ENCODE results near the gene DPH5. TPM values are rescaled to one million over a fixed set of nuclear protein-coding genes. Genes with fewer than 3 reads are reported as not detected.
A peak's percentile ranks its signal among the peaks of the same experiment; 100 is the strongest.

The DPH5 gene
- total RNA-seq, 1 donor from 2014 or later: 37.5 TPM

DNA sequence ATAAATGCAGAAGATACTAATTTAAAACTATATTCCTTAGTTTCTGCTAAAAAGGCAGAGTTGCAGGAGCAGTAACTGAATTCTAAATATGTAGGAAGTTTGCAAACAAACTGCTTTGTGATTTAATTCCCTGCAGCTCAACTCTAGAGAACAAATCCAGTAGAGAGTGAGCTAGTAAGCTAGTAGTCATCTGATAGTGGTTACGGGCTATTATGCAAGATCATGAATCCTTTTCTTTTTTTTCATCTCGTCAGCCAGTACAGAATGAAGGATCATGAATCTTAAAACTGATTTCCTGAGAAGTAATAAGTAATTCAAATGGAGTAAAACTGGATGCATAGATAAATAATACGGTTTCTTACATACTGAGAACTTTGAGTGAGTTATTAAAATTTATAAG is 3.3 kb downstream of the DPH5 start:
- intact Hi-C loops (cut with micrococcal nuclease): loop anchor here (10.0 kb wide), 2 partner anchors 333 to 567 kb away; no protein-coding TSS in a partner anchor
- H3K4me3 Mint-ChIP-seq: no peak overlapping the region
- H3K36me3 Mint-ChIP-seq (ENCODE audit: low read depth): peaks cover 59% of the 10 kb centered on the region
- H3K9me3 Mint-ChIP-seq: peaks cover 4% of the 10 kb centered on the region
- H3K27ac Mint-ChIP-seq: no peak overlapping the region
- no peak for DNase-seq
- H3K4me1 Mint-ChIP-seq: peaks cover 30% of the 10 kb centered on the region
- no peaks in the 10 kb centered on the region for H3K27me3 Mint-ChIP-seq

DNA sequence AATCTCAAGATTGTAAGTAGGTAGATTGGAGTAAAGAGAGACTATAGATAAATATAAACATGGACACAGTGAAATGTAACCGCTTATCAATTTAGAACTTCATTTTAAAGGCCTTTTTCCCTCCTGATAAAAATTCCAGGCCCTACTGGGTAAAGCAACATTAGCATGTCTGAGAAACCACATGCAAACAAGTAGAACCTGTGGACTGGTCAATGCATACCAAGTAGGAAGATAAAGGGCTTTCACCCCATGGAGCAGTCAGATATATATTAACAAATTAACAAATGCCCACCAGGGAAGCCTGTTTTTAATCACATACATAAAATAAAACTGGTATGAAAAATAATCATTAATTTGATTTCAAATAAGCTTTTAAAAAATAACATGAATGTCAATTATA is 8.1 kb downstream of the DPH5 start:
- Mint-ChIP-seq H3K27me3 (no peaks in the 10 kb centered on the region), H3K4me3 (no peak overlapping the region), H3K36me3 (ENCODE audit: low read depth) (peaks cover 69% of the 10 kb centered on the region), H3K9me3 (peaks cover 9% of the 10 kb centered on the region), H3K4me1 (peaks cover 16% of the 10 kb centered on the region), H3K27ac (no peak overlapping the region)
- no peak for DNase-seq
- intact Hi-C loops (cut with micrococcal nuclease): no loop called here

DNA sequence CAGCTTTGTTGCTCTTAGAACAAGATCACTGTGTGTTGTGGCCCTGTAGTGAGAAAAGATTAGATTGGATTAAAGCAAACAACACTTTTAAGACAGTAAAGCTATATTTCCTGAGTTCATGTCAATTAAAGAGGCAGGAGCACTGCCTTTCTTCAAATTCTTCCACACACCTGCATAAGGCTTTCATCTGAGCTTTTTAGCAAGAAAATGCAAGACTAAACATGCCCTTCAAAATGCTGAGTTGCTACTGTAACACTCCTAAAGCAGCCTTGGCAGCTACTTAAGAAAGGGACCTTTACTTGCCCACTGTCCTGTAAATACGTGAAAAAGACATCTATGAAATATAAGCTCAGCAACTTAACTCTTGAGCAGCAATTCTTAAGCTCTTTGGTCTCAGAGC is 11.8 kb downstream of the DPH5 start:
- H3K36me3 Mint-ChIP-seq (ENCODE audit: low read depth): peaks cover 67% of the 10 kb centered on the region

DNA sequence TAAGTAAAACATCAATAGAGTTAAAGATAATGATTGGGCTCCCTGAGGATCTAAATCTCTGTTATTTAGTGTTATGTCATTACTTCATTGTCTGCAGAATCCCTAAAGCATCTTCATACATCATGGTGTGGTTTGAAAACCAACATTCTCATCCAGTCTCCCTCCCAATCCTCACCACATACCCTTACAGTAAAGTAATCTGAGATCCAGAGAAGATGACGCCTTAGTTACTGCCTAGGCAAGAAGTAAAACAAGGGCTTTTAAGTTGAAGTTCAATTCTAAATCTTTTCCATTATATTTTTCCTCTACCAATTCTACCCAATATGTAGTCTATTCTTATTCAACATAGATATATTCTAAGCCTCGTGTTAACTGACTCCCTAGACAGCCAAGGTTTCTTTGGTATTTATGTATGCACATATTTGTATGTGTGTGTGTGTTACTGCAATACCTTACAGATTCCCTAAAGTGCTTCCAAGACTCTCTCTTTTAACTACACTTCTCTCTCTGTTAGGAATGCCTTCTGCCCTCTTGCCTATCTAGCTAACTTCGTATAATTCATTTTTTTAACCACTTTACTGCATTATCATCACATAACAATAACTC is 17.3 kb downstream of the DPH5 start:
- H3K4me3 Mint-ChIP-seq: no peak overlapping the region
- DNase-seq: no peak
- H3K4me1 Mint-ChIP-seq: peaks cover 33% of the 10 kb centered on the region
- H3K36me3 Mint-ChIP-seq (ENCODE audit: low read depth): peaks cover 57% of the 10 kb centered on the region
- peaks cover 10% of the 10 kb centered on the region for H3K9me3 Mint-ChIP-seq
- H3K27ac Mint-ChIP-seq: no peak overlapping the region
- no peaks in the 10 kb centered on the region for H3K27me3 Mint-ChIP-seq
- intact Hi-C loops (cut with micrococcal nuclease): loop anchor here (5.0 kb wide), 4 partner anchors 81 to 229 kb away; partner anchors contain the start of gene S1PR1

More for the DNA sequence above, 11.8 kb downstream of the DPH5 start:
- Mint-ChIP-seq H3K4me1 (peaks cover 9% of the 10 kb centered on the region), H3K4me3 (no peak overlapping the region), H3K27me3 (no peaks in the 10 kb centered on the region), H3K27ac (no peak overlapping the region), H3K9me3 (peaks cover 12% of the 10 kb centered on the region)
- DNase-seq: no peak
- intact Hi-C loops (cut with micrococcal nuclease): no loop called here

DNA sequence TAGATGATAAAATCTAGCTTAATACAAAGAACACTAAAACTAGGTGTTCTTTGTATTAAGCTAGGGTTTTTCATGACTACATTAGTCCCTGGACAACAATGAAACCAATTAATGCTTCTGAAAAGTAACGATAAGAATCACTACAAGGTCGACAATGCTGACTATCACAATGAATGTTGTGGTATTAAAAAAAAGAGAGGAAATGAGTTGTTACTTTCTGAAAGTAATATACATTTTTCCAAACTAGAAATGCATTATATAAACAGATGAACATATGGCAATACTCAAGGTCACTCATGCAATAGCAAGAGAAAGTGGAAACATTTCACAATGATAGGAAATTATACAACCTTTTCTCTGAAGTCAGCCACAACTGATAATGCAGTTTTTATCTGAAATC is 19.0 kb downstream of the DPH5 start:
- H3K4me3 Mint-ChIP-seq: no peak overlapping the region
- no peaks in the 10 kb centered on the region for H3K27me3 Mint-ChIP-seq
- H3K27ac Mint-ChIP-seq: no peak overlapping the region
- H3K4me1 Mint-ChIP-seq: peaks cover 35% of the 10 kb centered on the region
- no peak for DNase-seq
- peaks cover 10% of the 10 kb centered on the region for H3K9me3 Mint-ChIP-seq
- peaks cover 49% of the 10 kb centered on the region for H3K36me3 Mint-ChIP-seq (ENCODE audit: low read depth)
- intact Hi-C loops (cut with micrococcal nuclease): loop anchor here (1.0 to 5.0 kb wide), 7 partner anchors 65 to 285 kb away; partner anchors contain the start of gene S1PR1

DNA sequence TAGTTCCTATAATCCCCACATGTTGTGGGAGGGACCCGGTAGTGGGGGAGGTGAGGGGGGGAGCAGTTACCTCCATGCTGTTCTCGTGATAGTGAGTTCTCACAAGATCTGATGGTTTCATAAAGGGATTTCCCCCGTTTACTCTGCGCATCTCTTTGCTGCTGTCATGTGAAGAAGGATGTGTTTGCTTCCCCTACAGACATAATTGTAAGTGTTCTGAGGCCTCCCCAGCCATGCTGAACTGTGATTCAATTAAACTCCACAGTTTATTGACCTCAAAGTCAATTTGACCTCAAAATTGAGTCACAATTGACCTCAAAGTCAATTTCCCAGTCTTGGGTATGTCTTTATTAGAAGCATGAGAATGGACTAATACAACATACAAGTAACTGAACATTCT is 19.7 kb downstream of the DPH5 start:
- Mint-ChIP-seq H3K36me3 (ENCODE audit: low read depth) (peaks cover 51% of the 10 kb centered on the region), H3K27ac (no peak overlapping the region), H3K27me3 (no peaks in the 10 kb centered on the region), H3K4me3 (no peak overlapping the region), H3K4me1 (peaks cover 35% of the 10 kb centered on the region), H3K9me3 (peaks cover 10% of the 10 kb centered on the region)
- no peak for DNase-seq
- intact Hi-C loops (cut with micrococcal nuclease): loop anchor here (1.0 to 5.0 kb wide), 7 partner anchors 65 to 285 kb away; partner anchors contain the start of gene S1PR1

DNA sequence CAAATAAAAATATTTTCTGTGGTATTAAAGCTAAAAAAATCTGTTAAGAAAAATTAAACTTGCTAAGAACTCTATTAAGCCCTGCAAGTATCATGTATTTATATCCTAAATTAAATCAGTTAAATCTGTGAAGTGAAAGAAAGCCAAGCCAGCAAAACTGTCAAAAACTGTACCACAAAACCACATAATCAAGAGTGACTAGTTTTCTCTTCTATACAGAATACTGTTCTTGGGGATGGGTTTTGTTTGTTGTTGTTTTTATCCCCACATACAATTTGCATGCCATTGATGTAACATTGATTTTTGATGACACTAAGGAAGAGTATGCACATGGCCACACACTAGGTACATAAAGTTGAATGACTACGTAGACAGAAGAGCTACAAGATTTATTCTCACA is 20.4 kb downstream of the DPH5 start:
- Mint-ChIP-seq H3K27me3 (no peaks in the 10 kb centered on the region), H3K4me1 (peaks cover 33% of the 10 kb centered on the region), H3K36me3 (ENCODE audit: low read depth) (peaks cover 51% of the 10 kb centered on the region), H3K9me3 (peaks cover 10% of the 10 kb centered on the region), H3K4me3 (peak overlapping the region; percentile 4), H3K27ac (no peak overlapping the region)
- intact Hi-C loops (cut with micrococcal nuclease): loop anchor here (5.0 kb wide), 4 partner anchors 78 to 232 kb away; partner anchors contain the start of gene S1PR1
- DNase-seq: no peak

DNA sequence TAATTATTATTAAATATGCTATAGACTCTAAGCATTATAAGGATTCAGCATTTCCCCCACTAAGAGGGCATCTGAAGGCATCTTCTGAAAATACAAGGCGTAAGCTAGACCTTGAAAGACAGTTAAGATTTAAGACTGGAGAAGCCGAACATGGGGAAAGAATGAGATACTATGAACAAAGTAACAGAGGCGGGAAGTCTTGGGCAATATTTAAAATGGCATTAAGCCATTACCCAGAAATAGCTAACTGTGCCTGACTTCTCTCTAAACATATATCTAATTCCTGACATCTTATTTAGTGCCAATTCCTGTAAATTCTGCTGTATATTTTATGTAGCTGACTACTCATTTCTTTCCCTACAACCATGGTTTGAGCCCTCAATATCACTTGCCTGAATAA is 20.9 kb downstream of the DPH5 start:
- intact Hi-C loops (cut with micrococcal nuclease): loop anchor here (5.0 kb wide), 4 partner anchors 77 to 233 kb away; partner anchors contain the start of gene S1PR1
- Mint-ChIP-seq H3K4me3 (no peak overlapping the region), H3K9me3 (peaks cover 10% of the 10 kb centered on the region), H3K27me3 (no peaks in the 10 kb centered on the region), H3K27ac (no peak overlapping the region), H3K4me1 (peaks cover 33% of the 10 kb centered on the region), H3K36me3 (ENCODE audit: low read depth) (peaks cover 50% of the 10 kb centered on the region)
- no peak for DNase-seq

DNA sequence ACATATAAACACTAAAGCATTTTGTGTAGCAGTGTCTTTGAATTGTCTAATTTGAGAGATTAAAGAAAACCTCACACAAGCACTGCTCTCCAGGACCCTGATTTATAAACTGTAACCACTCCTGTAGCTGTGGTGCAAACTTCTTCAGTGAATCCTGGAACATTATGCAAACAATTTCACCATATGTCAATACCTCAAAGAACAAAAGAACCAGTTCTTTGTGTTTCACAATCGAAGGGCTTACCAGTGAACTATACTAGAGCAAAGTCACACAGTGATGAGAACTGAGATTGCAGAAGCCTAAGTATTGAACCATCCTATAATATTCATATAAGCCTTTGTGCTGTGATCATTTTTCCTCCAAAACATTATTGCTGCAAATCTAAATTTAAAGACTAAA is 21.5 kb downstream of the DPH5 start:
- Mint-ChIP-seq H3K9me3 (peaks cover 10% of the 10 kb centered on the region), H3K27me3 (no peaks in the 10 kb centered on the region), H3K4me1 (peaks cover 33% of the 10 kb centered on the region), H3K27ac (no peak overlapping the region), H3K4me3 (no peak overlapping the region), H3K36me3 (ENCODE audit: low read depth) (peaks cover 46% of the 10 kb centered on the region)
- intact Hi-C loops (cut with micrococcal nuclease): no loop called here
- DNase-seq: no peak

DNA sequence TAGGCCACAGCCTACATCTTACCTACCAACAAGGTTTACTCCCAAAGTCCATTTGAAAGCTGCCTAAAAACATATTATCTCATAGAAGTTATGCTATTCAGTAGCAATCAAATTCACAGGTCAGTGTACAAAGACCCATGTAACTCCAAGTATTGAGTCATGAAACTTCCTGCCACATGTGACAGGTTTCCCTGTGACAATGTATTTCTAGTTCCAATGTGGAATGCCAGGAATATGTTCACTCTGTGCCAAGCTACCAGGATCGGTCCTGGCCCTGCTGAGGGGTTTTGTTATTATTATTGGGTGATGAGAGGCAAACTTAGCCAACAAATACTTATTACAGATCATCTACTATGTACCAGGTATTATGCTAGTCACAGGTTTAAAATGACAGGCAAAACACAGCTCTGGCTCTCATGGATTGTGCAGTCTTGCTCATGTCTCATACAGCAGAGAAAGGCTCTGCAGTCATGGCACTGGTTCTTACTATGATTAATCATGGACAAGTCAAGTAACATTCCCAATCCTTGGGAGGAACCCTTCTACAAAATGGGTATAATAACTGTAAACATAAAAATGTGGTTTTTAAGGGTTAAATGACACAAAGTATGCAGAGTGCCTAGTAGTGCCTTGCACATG is 22.5 kb downstream of the DPH5 start:
- H3K4me3 Mint-ChIP-seq: no peak overlapping the region
- H3K27me3 Mint-ChIP-seq: no peaks in the 10 kb centered on the region
- H3K4me1 Mint-ChIP-seq: peaks cover 30% of the 10 kb centered on the region
- H3K27ac Mint-ChIP-seq: no peak overlapping the region
- DNase-seq: no peak
- intact Hi-C loops (cut with micrococcal nuclease): no loop called here
- peaks cover 43% of the 10 kb centered on the region for H3K36me3 Mint-ChIP-seq (ENCODE audit: low read depth)
- peaks cover 4% of the 10 kb centered on the region for H3K9me3 Mint-ChIP-seq

DNA sequence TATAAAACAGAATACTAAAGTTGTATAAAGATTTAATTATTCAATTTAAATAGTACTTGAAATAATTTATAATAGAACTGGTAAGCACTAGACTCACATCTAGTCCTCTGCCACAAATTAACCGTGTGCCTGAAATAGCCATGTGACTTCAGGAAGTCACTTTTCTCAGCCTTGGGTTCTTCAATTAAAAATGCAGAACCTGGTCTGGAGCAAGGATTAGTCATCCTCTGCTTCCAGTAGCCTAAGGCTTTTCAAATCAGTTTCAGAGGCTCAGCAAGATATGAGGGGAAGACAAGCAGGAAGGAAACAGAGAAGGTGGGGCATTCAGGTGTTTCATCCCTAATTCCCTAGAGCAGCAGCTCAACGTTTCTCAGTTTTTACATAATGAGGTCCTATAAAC is 23.0 kb downstream of the DPH5 start:
- intact Hi-C loops (cut with micrococcal nuclease): no loop called here
- Mint-ChIP-seq H3K27me3 (no peaks in the 10 kb centered on the region), H3K4me1 (peaks cover 28% of the 10 kb centered on the region), H3K4me3 (no peak overlapping the region), H3K27ac (no peak overlapping the region), H3K9me3 (peaks cover 4% of the 10 kb centered on the region), H3K36me3 (ENCODE audit: low read depth) (peaks cover 43% of the 10 kb centered on the region)
- no peak for DNase-seq

DNA sequence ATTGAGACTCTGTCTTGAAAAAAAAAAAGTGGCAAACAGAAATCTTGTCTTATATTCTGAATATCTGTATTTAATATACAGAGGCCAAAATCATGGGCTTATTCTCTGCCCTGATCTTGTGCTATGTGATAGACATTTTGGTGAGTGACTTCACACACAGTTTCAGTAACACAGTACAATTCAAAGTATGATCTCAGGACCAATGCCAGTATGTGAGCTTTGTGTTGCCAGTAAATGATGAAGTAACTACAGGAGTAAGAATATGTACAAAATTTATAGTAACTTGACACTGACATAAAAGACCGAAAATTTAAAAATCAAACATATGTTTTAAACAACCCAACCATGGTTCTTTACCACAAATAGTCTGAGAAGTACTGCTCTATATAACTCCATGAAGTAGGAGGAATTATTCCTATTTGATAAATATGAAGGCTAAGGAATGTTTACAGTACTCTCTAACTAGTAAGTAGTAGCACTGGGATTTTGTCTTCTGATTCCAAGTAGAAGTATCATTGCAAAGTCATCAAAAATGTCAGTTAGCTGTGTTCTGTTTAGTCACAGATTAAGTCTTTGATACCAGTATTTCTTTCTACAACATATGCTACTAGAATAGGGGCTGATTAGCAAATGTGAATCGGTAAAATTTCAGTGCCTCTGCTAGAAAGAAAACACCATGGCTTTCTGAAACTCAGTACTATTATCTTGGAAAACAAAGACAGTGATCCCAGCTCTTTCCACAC is 25.3 kb downstream of the DPH5 start:
- H3K27me3 Mint-ChIP-seq: no peaks in the 10 kb centered on the region
- peaks cover 1% of the 10 kb centered on the region for H3K9me3 Mint-ChIP-seq
- peaks cover 13% of the 10 kb centered on the region for H3K4me1 Mint-ChIP-seq
- no peak overlapping the region for H3K4me3 Mint-ChIP-seq
- intact Hi-C loops (cut with micrococcal nuclease): no loop called here
- no peak for DNase-seq
- H3K36me3 Mint-ChIP-seq (ENCODE audit: low read depth): peaks cover 42% of the 10 kb centered on the region
- H3K27ac Mint-ChIP-seq: no peak overlapping the region

DNA sequence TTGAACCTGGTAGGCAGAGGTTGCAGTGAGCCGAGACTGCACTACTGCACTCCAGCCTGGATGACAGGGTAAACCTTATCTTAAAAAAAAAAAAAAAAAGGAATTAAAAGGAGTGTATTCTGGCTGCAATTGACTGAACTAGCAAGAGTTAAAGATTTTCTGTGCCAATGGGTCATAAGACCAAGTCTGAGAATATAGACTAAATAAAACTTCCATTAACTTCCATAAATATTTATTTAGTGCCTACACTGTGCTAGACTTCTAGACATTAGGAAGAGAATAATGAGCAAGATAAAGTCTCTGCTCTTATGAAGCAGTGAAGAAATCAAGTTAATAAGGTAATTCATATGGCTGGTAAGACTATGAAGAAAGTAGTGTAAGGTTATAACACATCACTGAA is 27.2 kb downstream of the DPH5 start:
- no peak overlapping the region for H3K4me3 Mint-ChIP-seq
- H3K27me3 Mint-ChIP-seq: no peaks in the 10 kb centered on the region
- peaks cover 11% of the 10 kb centered on the region for H3K4me1 Mint-ChIP-seq
- DNase-seq: no peak
- H3K36me3 Mint-ChIP-seq (ENCODE audit: low read depth): peaks cover 47% of the 10 kb centered on the region
- no peak overlapping the region for H3K27ac Mint-ChIP-seq
- H3K9me3 Mint-ChIP-seq: no peaks in the 10 kb centered on the region
- intact Hi-C loops (cut with micrococcal nuclease): no loop called here
